Renal cortex interstitium (tissue), 15 donors: Measurements from ENCODE around the gene KCNMB3. TPM values are rescaled to one million over a fixed set of nuclear protein-coding genes. Genes with fewer than 3 reads are reported as not detected.
"Not testable (repeated sequence)": the region's sequence is repeated elsewhere in the genome, so short reads cannot be mapped to it uniquely, and the experiment has no call there.

Experiments used
- DNase-seq, 11 donors: peaks; one replicate each; pipeline ENCODE4 v3.0.0-alpha.2; 2013; ENCODE audit warnings: low read depth in 9 of 11, low spot score in 4 of 11; ENCODE audit errors: extremely low read depth in 1 of 11
- long read RNA-seq, 16 experiments: transcript quantifications; one replicate each; lab custom pipeline, GENCODE V29; 2026
- polyA plus RNA-seq, 3 donors: library from polyadenylated mRNA; unstranded; fragments of 120-200 nt; gene quantifications; one replicate each; pipeline ENCODE4 v1.2.1, GENCODE V29; 2013; ENCODE audit not compliant: insufficient read length in 3 of 3

KCNMB3 gene, protein sequence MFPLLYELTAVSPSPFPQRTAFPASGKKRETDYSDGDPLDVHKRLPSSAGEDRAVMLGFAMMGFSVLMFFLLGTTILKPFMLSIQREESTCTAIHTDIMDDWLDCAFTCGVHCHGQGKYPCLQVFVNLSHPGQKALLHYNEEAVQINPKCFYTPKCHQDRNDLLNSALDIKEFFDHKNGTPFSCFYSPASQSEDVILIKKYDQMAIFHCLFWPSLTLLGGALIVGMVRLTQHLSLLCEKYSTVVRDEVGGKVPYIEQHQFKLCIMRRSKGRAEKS
- 1 to 10 TPM; 5.0 to 8.8 (median 5.4) TPM for polyA plus RNA-seq
- long read RNA-seq, donor 1, result 0 reads
- long read RNA-seq, donor 2, partial matches to known transcripts, result 0 of 1 reads
- long read RNA-seq, donor 2, other reads (novel, unspliced or antisense), result 0 of 1 reads
- long read RNA-seq, donor 3, partial matches to known transcripts, result 0 of 3 reads
- long read RNA-seq, donor 3, other reads (novel, unspliced or antisense), result 0 of 3 reads
- long read RNA-seq, donor 4, full-length matches to known transcripts, result 2 of 2 reads
- long read RNA-seq, donor 4, partial matches to known transcripts, result 0 of 2 reads
- long read RNA-seq, donor 4, other reads (novel, unspliced or antisense), result 0 of 2 reads
- long read RNA-seq, donor 5, result 0 reads
- long read RNA-seq, donor 6, partial matches to known transcripts, result 0 of 3 reads
- long read RNA-seq, donor 6, other reads (novel, unspliced or antisense), result 0 of 3 reads
- long read RNA-seq, donor 7, full-length matches to known transcripts, result 2 of 2 reads
- long read RNA-seq, donor 7, partial matches to known transcripts, result 0 of 2 reads
- long read RNA-seq, donor 7, other reads (novel, unspliced or antisense), result 0 of 2 reads
- long read RNA-seq, donor 8, full-length matches to known transcripts, result 3 of 3 reads
- long read RNA-seq, donor 8, partial matches to known transcripts, result 0 of 3 reads
- long read RNA-seq, donor 8, other reads (novel, unspliced or antisense), result 0 of 3 reads
- long read RNA-seq, donor 9, result 0 reads
- long read RNA-seq, donor 10, result 0 reads
- long read RNA-seq, donor 11, partial matches to known transcripts, result 0 of 1 reads
- long read RNA-seq, donor 11, other reads (novel, unspliced or antisense), result 0 of 1 reads
- long read RNA-seq, donor 12, full-length matches to known transcripts, result 3 of 3 reads
- long read RNA-seq, donor 12, partial matches to known transcripts, result 0 of 3 reads
- long read RNA-seq, donor 12, other reads (novel, unspliced or antisense), result 0 of 3 reads
- long read RNA-seq, donor 13, full-length matches to known transcripts, result 1 of 1 reads
- long read RNA-seq, donor 13, partial matches to known transcripts, result 0 of 1 reads
- long read RNA-seq, donor 13, other reads (novel, unspliced or antisense), result 0 of 1 reads
- long read RNA-seq, donor 14, result 0 reads
- long read RNA-seq, donor 15, result 0 reads
- long read RNA-seq, donor 16, full-length matches to known transcripts, result 3 of 3 reads
- long read RNA-seq, donor 16, partial matches to known transcripts, result 0 of 3 reads
- long read RNA-seq, donor 16, other reads (novel, unspliced or antisense), result 0 of 3 reads

DNA sequence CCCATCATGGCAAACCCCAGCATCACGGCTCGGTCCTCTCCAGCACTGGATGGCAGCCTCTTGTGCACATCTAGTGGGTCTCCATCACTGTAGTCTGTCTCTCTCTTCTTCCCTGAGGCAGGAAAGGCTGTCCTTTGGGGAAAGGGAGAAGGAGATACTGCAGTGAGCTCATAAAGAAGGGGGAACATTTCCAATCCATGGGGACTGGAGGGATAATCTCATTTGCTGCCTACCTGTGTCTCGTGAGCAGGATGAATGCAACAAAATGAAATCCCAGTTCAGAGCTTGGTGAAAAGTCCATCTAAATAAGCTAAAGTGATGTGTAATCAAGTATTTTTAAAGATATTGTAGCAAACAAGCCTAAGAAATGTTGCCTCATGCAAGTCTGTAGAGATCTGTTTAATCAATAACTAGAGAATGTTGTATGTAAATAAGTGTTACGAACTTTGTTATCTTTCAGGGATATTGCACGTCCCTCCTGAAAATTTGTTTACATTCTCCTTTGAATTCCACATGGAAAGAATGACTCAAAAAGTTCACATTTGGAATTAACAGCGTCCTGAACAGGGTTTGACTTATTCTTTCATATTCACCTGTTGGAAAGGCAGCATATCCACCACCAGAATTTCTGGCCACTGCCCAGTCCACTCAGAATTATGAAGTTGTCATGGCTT lies at the start of gene KCNMB3:
Gene KCNMB3 (minus strand): TSS at position 312 of the 674 bp plus-strand sequence. CDS start 124 bp downstream, at position 188.
- DNase-seq, result no peak

DNA sequence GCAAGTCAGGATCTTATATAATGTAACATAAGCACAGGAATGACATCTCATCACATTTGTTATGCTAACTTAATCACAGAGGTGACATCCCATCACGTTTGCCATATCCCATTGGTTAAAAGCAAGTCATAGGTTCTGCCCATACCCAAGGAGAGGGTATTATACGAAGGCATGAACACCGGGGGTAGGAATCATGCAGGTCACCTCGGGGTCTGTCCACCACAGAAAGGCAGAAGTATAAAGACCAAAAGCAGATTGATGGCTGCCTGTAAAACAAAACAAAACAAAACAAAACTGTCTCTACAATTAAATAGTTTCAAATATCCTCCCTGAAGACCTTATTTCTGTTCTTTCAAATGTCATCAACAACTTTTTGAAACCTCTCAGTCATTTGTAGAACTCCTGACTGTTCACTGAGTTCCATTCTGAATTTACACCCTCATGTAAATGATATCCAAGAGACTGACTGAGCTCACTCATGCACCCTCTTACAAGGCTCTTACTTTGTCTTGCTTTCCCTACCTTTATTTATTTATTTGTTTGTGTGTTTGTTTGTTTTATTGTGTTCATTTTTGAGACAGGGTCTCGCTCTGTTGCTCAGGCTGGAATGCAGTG lies 49.2 kb upstream of the KCNMB3 start:
- no peak for DNase-seq

DNA sequence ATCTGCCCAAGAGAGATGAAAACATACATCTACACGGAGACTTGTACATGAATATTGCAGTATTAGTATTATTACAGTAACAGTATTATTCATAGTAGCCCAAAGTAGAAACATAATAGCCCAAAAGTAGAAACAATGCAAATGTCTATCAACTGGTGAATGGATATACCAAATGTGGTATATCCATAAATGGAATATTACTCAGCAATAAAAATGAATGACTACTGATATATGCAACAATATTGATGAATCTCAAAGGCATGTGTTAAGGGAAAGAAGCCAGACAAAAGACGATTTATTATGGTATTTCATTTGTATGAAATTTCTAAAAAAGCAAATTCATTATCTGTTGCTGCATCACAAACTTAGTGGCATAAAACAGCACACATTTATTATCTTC lies 48.4 kb upstream of the KCNMB3 start:
- DNase-seq, result no peak

DNA sequence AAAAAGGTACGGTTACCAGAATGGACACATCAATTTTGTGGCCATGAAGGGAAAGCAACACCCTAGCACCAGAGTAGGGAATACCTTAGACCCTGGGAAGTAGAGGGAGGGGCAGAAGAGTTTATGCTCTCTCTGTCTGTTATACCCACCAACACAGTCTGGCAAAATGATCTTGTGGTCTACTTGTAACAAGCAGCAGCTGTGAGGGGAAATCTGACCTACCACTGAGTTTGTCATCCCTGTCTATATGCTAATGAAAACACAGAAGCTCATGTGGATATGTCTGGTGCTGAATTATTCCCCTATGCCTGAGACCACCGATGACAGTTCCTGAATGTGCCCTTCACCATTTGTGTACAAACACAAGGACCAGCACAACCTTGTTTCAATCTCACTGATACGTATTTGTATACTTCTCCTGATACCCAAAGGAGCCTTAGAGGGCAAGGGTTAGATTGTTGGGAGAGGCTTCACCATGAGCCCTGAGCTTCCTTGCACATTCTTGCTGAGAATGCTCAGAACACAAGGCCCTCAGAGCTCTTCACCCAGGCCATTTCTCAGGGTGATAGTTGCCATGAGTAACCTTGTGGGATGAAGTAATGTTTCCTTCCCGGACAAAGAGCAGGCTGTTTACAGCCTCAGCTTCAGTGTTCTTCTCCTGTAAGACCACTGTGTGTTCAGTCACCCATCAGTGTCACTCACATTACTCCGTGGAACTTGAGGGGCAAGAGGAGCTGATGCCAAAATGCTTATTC lies 47.2 kb upstream of the KCNMB3 start:
- DNase-seq, result no peak

DNA sequence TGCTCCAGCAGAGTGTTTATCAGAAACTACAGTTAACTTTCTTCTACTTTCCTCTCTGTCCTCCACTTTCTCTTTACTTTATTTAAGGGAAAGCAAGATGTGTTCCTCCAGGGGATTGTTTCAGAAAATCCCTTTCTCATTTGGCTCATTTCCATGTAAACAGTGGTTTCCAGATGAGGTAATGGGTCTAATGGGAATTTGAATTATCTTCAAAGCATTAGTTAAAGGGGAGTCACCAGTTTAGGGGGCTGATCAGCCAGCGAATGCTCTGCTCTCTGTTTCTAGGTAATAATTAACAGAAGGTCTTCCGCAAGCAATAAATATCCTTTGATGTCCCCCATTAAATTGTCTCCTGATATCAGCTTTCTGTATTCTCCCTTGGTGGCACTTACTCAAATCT lies 41.5 kb upstream of the KCNMB3 start:
- DNase-seq, result peak in 6 of 11 donors; percentile 6 to 30 (median 14)

DNA sequence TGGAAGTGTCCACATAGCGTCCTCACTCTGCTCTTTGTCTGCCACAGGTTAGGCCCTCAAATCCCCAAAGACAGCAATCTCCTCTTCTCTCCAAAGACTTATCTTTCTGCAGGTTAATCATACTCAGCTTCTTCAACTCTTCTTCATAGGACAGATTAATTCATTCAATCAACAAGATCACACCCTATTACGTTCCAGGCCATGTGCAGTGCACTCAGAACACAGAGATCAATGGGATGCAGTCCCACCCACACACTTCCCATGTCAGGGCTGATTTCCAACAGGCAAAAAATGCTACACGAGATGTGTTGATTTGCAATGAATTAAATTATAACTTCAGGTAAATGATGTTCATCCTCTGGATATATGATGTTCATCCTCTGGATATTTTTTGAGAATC lies 38.4 kb upstream of the KCNMB3 start:
- no peak for DNase-seq

DNA sequence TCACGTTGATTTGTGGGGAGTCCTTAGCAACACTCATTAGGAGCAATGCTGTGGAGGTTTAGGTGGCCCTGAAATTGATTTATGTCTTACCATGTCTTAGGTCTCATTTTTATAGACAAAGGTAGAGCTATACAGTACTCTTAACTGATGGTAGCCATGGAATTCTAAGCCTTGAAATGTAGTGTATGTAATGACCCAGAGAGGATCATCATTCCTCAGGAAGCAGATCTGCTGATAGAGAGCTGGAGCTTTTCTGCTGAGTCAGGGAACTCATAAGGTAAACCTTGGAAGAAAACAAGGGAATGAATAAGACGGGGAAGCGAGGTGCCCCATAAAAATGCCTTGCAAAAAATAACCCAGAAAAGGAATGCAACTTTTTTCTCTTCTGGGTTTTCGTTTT lies 37.9 kb upstream of the KCNMB3 start:
- peak in 1 of 11 donors; percentile 8 for DNase-seq

DNA sequence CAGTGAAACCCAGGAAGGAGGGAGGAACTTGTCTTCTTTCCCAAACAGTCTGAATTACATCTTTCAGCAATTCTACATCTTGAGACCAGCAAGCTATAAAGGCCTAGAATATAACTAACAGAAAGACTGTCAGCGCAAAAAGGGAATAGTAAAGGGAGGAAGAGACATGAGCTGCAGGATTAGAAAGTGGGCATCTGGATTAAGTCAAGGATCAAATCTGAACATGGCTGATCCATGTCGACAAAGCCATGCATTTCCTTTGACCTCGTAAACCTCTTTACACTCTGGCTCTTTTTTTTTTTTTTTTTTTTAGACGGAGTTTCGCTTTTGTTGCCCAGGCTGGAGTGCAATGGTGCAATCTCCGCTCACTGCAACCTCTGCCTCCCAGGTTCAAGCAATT lies 35.4 kb upstream of the KCNMB3 start:
- DNase-seq, result no peak

DNA sequence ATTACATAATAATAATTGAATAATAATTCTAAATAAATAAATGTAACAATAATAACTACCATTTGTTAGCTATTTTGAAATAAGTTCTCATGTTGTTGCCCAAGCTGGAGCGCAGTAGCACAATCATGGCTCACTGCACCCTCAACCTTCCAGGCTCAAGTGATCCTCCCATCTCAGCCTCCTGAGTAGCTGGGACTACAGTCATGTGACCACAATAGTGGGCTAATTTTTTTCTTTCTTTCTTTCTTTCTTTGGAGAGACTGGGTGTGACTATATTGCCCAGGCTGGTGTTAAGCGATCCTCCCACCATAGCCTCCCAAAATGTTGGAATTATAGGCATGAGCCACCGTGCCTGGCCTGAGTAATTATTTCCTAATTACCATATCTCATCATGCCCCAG lies 30.9 kb upstream of the KCNMB3 start:
- no peak for DNase-seq

DNA sequence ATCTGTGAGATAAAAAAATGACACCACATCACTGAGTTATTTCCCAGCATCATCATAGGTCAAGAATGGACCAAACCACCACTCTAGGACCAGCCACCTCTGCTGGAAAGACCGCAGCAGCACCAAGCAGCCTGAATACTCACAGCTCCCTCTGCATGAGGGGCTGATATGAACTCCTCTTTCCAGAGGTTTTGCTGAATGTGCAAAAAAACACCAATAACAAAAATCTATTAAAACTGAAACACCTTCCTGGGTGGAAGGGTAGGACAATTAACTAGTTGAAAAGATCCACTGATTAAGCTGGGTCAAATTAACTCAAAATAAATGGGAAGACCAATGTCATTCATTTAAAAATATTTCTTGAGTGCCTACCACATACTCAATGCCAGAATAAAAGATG lies 28.9 kb upstream of the KCNMB3 start:
- DNase-seq, result no peak

DNA sequence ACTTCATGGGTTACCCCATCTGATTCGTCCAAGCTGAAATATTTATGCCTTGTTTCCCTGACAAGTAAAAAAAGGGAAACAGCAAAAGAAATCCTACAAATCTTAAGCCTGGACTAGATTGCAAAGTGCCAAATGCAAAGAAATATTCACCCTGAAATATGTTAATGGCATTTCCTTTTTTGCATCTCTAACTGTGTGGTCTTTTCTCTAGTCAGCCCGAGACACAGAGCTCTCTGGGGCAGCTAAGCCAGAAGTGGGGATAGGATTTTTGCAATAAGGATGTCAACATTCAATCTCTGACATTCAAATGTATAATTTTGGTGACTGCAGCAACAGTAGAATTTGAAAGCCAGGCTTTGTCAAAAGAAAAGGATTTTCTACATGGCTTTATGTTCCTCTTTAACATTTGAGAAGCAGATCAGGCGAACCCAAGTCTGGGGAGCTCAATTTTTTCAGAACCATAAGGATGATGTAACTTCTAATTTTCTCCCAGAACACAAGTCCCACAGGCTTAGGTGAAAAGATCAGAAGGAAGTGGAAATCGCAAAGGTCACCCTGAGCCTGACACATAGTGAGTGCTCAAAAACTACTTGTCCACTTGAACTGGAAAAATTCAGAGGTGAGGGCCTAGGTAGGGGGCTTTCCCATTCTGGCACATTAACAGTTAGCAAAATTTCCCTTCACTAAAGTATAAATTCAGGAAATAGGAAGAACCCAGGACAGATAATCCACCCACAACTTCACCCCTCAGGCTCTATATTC lies 28.2 kb upstream of the KCNMB3 start:
- DNase-seq, result no peak

DNA sequence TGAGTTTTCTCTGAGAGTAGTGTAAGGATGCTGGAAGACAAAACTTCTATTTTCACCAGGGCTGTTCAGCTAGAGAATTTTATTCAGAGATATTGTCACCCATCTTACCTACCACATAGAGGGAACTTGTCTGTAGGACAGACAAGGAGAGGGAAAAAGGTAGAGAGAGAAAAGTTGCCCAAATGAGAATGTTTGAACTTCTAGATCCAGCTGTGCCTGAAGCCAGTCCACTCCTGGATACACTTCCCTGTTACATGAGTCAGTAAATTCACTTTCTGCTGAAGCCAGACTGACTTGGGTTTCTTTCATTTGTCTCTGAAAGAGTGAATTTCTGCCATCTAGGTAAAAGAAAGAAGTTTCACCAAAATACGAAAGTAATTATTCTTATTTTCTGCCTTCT lies 27.2 kb upstream of the KCNMB3 start:
- DNase-seq, result no peak

DNA sequence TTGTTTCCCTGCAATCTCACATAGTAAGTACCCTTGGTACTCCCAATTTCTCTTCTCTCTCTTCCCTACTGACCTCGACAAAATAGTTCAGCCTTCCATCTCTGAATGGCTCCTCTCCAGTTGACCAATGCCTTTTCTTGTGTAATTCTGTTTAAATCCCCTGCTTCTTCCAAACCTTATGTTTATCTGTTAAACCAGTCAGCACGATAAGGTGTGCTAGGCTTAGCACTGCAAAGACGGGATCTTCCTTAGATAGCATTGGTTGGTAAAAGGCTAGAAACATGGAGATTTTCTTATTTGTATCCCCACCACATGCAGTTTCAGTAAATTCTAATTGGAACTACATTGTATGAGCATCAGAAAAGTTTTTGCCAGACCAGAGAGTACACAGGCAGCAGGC lies 25.8 kb upstream of the KCNMB3 start:
- no peak for DNase-seq

DNA sequence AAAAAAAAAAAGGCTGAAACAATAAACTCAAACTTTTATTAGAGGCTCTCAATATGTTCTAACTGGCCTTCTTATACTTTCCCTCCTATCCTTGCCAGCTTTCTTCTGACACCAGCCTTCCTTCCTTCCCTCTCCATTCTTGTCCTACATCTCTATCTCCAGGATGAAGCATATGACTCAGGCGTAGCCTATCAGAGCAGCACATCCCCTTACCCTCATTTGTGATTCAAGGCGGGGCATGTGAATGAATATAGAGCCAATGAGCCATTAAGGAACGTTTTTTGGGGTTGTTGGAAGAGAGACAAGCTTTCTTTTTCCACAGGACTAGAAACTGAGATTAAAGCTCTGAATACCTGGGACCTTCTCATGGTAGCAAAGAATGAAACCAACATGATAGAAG lies 25.1 kb upstream of the KCNMB3 start:
- no peak for DNase-seq

DNA sequence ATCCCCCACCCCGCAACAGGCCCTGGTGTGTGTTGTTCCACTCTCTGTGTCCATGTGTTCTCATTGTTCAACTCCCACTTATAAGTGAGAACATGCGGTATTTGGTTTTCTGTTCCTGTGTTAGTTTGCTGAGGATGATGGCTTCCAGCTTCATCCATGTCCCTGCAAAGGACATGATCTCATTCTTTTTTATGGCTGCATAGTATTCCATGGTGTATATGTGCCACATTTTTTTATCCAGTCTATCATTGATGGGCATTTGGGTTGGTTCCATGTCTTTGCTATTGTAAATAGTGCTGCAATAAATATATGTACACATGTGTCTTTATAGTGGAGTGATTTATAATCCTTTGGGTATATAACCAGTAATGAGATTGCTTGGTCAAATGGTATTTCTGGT lies 23.5 kb upstream of the KCNMB3 start:
- not testable (repeated sequence) for DNase-seq

DNA sequence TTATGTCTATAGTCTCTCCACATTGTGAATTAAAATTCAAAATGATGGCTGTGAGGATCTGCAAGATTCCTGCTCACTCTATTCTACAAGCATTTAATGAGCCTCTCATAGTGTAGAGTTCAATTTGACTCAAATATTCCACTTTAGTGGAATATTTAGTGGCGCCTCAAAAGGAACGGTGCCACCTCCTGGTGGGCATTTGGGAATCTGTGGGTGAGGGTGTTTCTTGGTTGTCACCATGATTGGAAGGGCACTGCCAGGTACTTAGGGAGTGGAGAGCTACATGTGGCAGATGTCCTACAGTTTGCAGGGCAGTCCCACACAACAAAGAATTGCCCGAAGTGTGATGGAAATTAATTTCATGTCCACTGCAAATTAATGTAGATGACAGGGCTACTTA lies 21.5 kb upstream of the KCNMB3 start:
- no peak for DNase-seq
